GM21723 (cell line): ENCODE results near the gene NRG3.

ENCODE experiments used
- ATAC-seq: cut with Tn5 transposase; IDR thresholded peaks from one replicate; pipeline ENCODE4 v1.9.1; 2021; ENCODE audit warnings: mild to moderate bottlenecking, moderate library complexity; ENCODE audit not compliant: unreplicated experiment

NRG3 gene

DNA sequence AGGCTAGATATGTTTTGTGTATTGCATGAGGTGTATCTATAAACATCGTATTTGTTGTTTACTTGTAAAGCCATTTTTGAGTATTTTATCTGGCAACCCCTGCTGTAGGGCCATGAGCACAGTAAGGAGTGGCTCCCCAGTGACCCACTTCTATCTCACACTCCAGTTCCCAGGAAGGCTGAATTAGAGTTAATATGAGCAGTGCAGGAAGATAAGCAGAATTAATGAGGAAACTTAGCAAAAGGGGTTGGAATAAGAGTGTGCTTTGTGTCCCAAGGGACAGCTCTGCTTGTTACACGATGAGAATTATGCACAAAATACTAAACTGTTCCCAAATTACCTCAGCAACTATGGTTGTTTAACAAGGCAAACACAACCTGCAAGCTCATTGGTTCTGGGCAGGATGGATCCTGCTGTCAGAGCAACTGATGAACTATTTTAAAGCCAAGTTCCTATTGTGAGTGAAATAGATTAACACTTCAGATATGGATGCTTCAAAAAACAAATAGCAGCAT is 1005.8 kb downstream of the NRG3 start:
- no peak for ATAC-seq

DNA sequence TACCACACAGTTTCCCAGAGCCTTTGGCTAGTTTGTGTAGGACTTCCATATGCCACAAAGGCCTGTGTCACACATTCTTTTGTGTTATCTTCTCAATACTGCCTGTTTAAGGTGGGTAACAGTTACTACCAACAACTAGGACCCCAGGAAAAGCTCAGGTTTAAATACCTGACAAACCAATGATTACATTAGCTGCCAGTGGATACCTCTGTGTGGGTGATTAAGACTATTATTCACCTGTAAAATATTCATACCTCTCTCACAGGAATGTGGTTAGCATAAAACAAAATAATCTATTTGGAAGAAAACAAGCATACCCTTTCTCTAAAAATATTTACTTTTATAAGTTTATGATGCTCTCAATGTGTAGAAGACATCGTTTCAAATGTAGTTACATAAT is 1007.7 kb downstream of the NRG3 start:
- ATAC-seq, result no peak

DNA sequence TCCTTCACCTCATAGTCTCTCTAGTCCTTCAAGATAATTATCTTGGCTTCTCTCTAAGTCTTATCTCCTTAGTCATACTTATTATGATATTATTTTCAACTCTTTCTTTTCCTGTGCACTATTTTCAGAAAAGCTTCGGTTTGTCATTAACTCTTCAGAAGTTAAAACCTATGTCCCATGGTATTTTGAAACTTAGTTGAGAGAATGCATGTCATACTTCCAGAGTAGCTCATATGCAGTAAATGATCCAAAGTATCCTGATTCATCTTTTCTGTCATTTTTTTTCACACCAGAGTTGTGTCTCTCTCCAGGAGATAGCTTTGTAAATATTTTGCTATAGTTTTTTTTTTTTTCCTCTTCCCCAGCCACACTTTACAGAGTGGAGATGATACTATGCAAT is 1008.6 kb downstream of the NRG3 start:
- no peak for ATAC-seq

DNA sequence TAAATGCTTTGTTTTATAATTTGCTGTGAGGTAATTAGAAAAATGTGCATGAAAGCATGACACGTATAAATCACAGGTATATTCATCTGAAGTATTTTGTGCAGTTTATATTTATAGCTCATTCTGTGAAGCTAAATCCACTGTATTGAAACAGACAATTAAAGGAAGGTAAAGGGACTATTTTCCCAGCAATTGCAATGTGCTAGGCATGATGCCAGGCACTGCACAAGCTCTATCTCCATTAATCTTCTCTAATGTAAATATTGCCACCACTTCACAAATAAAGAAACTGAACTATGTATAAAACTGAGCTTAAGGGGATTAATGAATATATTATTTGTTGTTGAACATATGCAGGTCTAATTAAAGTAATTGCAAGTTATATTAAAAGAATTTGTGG is 1012.5 kb downstream of the NRG3 start:
- ATAC-seq, result no peak

DNA sequence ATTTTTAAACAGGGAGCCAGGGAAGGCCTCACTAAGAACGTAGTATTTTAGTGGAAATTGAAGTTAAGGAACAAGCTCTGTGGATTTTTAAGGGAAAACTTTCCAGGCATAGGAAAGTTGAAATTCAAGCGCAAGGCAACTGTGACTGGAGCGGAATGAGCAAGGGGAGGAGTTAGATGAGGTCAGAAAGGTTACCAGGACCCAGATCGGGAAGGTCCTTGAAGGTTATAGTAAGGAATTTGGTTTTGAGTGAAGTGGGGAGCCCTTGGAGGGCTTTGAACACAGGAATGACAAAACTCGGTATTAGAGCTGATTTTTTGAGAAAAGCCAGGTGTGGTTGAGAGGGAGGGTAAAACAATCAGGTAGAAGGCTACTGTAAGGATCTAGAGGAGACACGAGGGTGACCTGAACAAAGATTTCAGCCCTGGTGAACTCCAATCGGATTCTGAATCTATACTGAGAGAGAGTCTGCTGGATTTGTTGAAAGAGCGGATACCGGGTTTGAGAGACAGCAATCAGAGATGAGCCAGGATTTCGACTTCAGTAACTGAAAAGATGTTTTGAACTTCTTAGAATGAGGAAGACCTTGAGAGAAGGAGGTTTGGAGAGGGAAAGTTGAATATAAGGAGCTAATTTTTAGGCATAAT is 1013.9 kb downstream of the NRG3 start:
- no peak for ATAC-seq

DNA sequence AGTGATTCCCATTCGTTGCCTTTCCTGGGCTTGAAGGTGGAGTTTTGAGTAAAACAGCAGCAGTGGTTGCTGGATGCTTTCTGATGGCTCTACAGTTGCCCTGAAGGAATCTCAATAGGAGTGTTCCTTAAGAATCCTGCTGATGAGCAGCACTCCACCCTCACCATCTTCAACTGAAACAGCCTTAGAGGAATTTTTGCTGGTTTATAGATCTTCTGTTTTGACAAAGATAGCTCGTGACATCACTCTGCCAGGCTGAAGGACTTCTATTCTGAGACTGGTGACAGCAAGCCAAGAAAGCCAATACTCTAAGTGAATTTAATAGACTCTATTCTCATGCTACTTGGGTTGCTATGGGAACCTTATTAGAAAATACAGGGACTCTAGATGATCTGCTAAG is 1014.7 kb downstream of the NRG3 start:
- ATAC-seq, result no peak

DNA sequence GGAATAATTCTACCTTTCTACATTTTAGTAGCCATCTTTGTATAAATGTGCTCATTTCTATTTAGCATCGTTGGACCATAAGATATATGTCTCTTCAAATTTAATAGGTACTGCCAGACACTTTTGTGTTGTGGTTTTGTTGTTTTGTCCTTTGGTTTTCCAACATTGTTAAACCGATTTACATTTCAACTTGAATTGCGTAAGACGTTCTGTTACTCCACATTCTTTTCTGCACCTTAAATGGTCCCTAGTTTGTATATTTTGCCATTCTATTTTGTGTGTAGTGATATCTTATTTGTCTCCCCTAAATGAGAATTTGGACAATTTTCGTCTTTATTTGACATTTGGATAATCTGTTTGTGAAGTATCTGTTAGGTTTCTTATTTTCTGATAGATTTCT is 1015.6 kb downstream of the NRG3 start:
- no peak for ATAC-seq

GRCh38 chr10:82908096-82908495 is 1033.1 kb downstream of the NRG3 start:
- ATAC-seq, result no peak

DNA sequence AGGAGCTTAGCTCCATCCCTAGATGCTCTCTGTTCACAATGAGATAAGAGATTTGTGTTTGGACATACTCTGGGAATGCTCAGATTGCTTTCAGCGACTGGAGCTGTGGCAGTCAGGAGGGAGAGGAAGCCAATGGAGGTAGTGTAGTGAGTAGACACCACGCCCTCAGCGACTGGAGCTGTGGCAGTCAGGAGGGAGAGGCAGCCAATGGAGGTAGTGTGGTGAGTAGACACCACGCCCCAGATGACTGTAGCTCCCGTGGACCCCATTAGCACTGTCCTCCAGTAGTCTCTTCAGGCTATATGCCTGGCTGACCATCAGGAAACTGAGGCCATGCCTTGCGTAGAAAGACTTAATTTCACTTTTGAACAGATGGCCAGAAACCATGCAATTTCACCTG is 1033.8 kb downstream of the NRG3 start:
- no peak for ATAC-seq

DNA sequence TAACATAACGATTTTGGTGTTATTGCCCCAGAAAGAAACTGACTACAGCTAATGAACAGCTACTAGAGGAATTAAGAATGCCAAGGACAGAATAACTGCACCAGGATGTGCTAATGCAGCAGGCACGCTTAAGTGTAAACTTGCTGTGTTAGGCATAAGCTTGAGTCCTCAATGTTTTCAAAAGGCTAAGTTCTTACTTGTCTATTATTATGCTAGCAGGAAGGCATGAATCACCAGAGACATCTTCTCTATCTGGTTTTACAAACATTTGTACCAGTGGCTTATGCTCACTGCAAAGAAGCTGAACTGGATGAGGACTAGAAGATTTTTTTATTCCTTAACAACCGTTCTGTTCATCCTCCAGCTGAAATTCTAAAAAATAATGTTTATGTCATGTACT is 1035.3 kb downstream of the NRG3 start:
- ATAC-seq, result no peak

- ATAC-seq, result no peak
Observed at GRCh38 chr10:82914655-82915136, 1039.7 kb downstream of the NRG3 start.

- no peak for ATAC-seq
Observed at GRCh38 chr10:82916941-82917340, 1041.9 kb downstream of the NRG3 start.

DNA sequence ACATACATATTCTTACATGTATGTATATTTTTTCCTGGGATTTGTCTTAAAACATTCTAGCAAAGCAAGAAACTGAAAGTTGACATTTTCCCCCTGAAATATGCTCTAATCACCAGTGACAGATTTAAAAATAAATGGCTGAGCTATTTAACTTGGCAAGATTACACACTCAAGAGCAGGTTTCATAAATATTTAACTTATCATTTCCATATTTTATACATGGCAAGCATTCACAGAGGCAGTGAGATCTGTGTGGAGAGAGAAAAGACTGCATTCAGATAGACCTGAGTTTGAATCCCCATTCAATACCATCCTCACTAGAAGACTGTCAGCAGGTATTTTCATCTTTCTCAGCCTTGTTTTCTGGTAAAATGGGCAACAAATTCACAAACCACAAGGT is 1043.0 kb downstream of the NRG3 start:
- ATAC-seq, result no peak

DNA sequence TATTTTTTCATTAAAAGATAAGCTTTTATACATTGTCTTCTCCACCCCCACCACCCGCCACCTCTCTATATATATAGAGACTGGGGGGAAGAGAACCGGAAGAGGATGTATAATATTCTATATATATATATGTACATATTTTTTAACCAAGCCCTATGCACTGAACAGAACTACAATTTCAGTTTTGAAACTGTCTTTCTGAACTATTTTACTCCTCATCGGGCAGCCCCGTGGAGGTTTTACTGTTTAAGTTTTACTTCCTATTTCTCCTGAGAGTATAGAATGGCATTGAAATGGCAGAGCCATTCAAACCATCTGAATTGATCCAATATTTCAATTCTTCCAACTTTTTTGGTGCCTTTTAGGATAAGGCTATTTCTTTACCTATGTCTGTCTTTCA is 1047.1 kb downstream of the NRG3 start:
- ATAC-seq, result no peak

DNA sequence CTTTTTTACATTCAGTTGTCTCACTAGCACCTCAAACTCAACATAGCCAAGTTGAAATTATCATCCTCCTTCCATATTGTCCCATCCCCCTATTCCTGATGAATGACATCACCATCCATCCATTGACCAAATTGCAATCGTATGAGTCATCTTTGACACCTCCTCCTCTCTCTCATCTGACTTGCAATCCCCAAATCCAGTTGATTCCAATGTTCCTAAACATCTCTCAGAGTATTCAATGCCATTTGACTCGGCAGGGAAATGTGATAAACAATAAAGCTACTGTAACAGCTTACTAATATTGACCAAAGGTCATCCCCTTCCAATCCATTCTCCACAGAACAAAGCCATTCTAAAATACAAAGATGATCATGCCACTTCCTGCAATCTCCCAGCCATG is 1047.8 kb downstream of the NRG3 start:
- no peak for ATAC-seq

- no peak for ATAC-seq
Observed at GRCh38 chr10:82924711-82925110, 1049.7 kb downstream of the NRG3 start.

DNA sequence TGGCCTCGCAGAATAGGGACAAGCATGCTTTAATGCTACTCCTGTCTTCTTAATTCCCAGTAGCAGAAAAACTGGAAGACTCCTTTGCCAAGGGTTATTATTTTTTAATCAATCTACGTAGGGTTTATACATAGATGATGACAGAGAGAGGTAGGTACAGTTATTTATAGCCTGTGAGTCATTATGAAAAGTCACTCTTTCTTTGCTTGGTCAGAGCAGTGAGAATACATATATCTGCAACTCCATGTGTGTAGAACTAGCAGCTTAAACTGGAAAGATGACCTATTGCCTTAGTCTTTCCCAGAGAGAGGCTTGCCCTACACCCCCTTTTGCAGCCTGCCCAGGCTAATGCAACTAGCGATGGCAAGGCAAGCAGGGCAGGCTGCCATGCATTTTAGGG is 1050.6 kb downstream of the NRG3 start:
- ATAC-seq, result no peak

- no peak for ATAC-seq
Observed at GRCh38 chr10:82932451-82932850, 1057.5 kb downstream of the NRG3 start.

DNA sequence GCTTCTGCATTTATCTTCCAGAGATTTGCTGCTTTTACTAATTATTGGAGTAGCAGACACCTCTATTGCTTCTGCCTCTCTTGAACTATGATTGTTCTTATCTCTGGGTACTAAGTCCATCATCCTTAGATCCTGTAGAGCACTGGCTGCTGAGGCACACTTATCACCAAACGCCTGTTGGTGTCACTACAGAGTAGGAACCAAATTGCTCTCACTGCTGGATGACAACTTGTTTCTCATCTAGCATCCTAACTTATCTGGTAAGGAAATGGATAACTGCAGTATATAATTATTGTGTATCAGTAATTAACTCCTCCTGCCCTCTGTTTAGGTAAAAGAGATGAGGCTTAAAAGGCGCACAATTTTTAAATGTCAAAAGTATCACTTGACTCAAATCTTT is 1059.4 kb downstream of the NRG3 start:
- ATAC-seq, result no peak

GRCh38 chr10:82934947-82935346 is 1060.0 kb downstream of the NRG3 start:
- ATAC-seq, result no peak

DNA sequence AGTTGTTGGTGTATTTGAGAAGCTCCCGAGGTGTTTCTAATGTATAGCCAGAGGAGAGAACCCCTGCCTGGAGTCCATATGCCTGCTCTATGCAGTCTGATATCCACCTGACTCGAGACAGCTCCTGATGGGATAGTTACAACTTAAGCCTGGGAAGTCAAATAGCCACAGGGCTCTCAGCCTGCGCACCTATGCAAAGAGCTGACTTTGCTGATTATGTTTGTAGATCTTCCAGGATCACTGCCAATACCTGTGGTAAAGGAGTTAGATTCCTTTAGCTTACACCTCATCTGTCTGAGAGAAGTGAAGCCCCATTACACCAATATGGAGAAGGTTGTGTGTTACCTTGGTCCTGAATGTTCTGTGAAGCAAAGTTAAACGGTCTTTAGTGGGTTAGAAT is 1063.3 kb downstream of the NRG3 start:
- no peak for ATAC-seq

DNA sequence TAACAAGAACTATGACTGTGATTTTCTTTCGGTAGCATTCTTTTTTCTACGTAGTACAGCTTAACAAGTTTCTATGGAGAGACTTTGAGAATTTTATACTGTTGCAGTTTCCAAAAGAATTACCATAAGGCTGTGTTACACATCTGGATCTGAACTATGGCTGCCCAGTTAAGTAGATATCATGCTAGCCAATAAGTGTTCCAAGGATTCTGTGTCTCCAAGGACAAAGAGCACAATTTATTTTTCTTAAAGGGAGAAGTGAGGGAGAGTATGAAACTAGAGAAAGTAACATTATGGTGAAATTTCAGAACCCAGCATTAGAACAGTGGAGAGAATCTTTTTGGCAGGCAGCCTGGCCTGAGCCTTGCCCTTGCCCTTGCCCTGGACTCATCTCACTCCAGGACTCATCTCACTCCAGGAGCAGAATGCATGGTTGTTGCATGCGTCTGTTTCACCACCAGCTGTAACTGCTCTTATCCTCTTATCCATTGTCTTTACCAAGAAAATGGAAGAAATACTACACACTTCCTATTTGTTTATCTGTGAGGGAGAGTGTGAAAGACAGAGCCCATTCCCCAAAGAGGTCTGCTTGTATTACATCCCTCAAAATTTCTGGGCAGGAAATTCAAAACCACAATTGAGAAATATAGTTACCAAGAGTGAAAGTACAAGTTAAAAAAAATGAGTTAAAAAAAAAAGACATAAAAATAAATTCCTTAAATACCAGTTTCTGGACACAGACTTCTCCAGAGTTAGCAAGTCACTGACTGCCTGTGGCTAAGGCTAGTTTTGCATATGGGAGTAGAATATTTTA is 1067.5 kb downstream of the NRG3 start:
- ATAC-seq, result no peak
